H7 (cell line): ENCODE data around the gene STAT5B. TPM values are rescaled to one million over a fixed set of nuclear protein-coding genes. Genes with fewer than 3 reads are reported as not detected.

ENCODE experiments used
- DNase-seq: peaks from one replicate; pipeline ENCODE4 v3.0.0; 2012
- H3K27me3 ChIP-seq: 2 replicates; pipeline ENCODE4 v1.6.0; 2011; ENCODE audit warnings: mild to moderate bottlenecking, low read length; ENCODE audit not compliant: control insufficient read depth, insufficient read depth
- H3K36me3 ChIP-seq: replicated peaks from 2 replicates; pipeline ENCODE4 v1.5.1; 2011; ENCODE audit warnings: low read length; ENCODE audit not compliant: control insufficient read depth, insufficient read depth
- H3K4me3 ChIP-seq: 2 replicates; pipeline ENCODE4 v1.5.1; 2011; ENCODE audit warnings: low read depth, mild to moderate bottlenecking, control low read depth, low read length, moderate library complexity; ENCODE audit not compliant: insufficient read depth
- total RNA-seq: library from RNA; depleted of rRNA; stranded (reverse); fragments of >200 nt; shearing (Covaris generic); gene quantifications from 2 replicates; pipeline ENCODE4 v1.2.3, GENCODE V29; 2014

The STAT5B gene
- total RNA-seq, 1 experiment from 2014 or later = 30.7 TPM

DNA sequence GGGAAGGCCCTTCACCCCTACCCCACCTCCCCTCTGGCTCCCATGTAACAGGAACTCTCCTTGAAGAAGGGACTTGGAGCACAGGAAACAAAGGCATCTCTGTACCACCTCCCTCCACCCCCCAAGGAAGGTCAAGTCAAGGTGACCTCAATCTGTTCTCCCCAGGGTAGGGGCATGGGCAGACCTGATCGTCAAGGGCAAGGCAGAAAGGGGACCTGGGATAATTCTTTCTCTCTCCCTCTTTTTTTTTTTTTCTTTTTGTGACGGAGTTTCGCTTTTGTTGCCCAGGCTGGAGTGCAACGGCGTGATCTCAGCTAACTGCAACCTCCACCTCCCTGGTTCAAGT is 7.8 kb upstream of the STAT5B start:
- DNase-seq = peak; percentile 12
- Histone ChIP-seq H3K36me3 (no peaks in the 10 kb centered on the region), H3K27me3 (peaks cover 20% of the 10 kb centered on the region), H3K4me3 (no peak overlapping the region)

- no peaks in the 10 kb centered on the region for H3K36me3 ChIP-seq
- H3K4me3 ChIP-seq = no peak overlapping the region
- H3K27me3 ChIP-seq = peaks cover 15% of the 10 kb centered on the region
- DNase-seq = peak; percentile 19
Measured at GRCh38 chr17:42283241-42284023, 7.2 kb upstream of the STAT5B start.

- Histone ChIP-seq H3K36me3 (no peaks in the 10 kb centered on the region), H3K4me3 (no peak overlapping the region), H3K27me3 (peaks cover 6% of the 10 kb centered on the region)
- peak; percentile 80 for DNase-seq
Measured at GRCh38 chr17:42282478-42283080, 6.4 kb upstream of the STAT5B start.

GRCh38 chr17:42281571-42282096 is 5.4 kb upstream of the STAT5B start:
- peak; percentile 58 for DNase-seq

DNA sequence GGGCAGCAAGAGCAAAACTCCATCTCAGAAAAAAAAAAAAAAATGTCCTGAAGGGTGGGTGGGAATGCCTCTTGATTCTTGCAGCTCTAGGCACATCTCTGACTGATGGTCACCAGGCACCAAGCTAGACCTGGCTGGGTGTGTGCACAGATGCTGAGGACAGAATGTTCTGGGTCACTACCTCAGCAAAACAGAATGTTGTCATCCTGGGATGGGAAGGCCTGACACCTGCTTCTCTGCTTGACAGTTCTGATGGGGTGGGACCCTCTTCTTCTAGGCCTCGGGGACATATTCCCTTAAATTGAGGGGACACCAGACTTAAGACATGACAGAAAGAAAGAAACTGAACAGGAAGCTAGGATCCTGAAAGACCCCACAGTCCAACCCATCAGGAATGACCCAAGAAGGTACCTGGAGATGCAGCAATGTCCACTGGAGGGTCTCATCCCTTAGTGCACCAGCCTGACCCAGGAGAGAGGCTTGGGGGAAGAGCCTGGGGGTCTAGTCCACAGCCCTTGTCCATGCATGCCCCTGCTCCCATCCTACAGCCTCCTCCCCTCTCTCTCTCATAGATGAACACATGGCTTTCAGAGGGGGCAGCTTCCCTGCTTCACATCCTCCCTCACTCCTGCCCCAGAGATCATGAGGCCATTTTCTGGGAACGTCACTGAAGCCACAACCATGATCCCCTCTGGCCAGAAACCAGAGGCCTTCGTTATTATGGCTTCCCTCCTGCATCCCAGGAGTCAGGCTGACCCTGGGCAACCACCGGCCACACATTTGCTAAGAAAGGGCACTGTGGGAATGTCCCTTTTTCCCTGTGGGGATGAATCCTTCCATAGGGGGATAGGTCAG is 3.8 kb upstream of the STAT5B start:
- no peaks in the 10 kb centered on the region for H3K27me3 ChIP-seq
- no peaks in the 10 kb centered on the region for H3K36me3 ChIP-seq
- no peak for DNase-seq
- H3K4me3 ChIP-seq = no peak overlapping the region

More at GRCh38 chr17:42281571-42282096, 5.4 kb upstream of the STAT5B start:
- no peaks in the 10 kb centered on the region for H3K36me3 ChIP-seq
- H3K27me3 ChIP-seq = peaks cover 1% of the 10 kb centered on the region; the same call in 1 of the 2 replicates
- no peak overlapping the region for H3K4me3 ChIP-seq

- DNase-seq = no peak
- H3K4me3 ChIP-seq = no peak overlapping the region
- no peaks in the 10 kb centered on the region for H3K36me3 ChIP-seq
- no peaks in the 10 kb centered on the region for H3K27me3 ChIP-seq
Measured at GRCh38 chr17:42277342-42277712, 1.1 kb upstream of the STAT5B start.

- peak; percentile 70 for DNase-seq
- Histone ChIP-seq H3K27me3 (no peaks in the 10 kb centered on the region), H3K4me3 (peak overlapping the region; percentile 73), H3K36me3 (no peaks in the 10 kb centered on the region)
Measured at GRCh38 chr17:42276609-42277341, 584 bp upstream of the STAT5B start.

DNA sequence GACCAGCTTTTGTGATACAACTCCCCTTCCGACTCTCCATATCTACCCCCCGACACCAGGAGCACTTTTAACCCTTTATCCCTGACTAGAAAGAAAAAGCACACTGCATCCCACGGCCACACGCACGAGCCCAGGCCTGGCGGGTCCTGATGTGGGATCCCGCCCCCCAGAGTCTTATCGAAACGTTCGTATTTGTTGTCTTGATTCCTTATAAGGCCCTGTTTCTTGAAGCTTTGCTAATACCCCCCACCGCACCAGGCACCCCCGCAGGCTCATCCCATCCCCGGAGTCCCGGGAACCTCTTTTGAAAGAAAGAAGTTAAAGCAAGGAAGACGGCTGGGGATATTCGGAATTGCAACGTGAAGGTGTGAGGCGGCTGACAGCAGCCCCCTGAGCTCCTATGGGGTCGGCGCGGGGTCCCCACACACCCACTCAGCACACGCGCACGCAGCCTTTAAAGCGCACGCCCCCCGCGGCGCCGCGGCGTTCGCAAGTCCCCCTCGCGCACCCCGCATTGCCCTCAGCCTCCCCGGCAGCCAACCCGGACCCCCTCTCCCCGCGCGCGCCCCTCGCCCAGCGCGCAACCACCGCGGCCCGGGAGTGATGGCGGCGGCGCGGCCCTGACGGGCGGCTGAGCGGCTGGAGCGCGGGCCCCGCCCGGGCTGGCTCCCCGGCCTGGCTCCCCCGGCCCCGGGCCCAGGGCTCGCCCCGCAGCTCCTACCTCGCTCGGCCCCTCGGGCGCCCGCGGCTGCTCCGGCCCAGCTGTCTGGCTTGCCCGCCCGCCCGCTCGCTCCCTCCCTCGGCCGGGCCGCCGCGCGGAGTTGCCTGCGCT is 448 bp downstream of the STAT5B start:
- Histone ChIP-seq H3K36me3 (no peaks in the 10 kb centered on the region), H3K27me3 (no peaks in the 10 kb centered on the region), H3K4me3 (peak overlapping the region; percentile 88)
- DNase-seq = peak; percentile 79

DNA sequence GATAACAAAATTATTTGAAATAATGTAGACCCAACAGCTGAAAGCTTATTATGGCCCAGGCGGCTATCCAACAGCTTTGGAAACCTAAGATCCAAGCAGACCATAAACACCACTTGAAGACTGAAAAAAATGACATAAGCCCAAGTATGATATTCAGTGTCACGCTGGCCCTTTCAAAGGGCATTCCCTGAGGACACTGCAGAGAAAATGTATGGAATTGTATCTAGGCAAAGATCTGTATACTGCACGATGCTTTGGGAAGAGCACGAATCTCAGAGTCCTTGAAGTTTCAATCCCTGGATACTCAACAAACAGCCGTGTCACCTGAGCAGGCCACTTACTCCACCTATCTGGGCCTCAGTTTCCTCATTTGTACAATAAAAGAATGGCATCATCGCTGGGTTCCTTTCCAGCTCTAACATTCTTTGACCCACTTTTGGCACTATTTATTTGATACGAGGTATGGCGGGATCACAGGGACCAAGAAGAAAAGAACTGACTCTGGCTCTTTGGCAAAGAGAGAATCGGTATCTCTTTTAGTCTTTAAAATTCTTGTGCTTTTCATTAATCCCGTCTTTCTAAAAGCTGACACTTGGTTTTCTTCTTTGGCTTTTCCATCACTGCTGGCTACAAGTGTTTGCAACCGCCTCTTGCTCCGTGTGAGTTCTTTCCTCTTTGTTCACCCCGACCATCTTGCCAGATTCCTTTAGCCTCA is 1.2 kb downstream of the STAT5B start:
- Histone ChIP-seq H3K36me3 (no peaks in the 10 kb centered on the region), H3K27me3 (no peaks in the 10 kb centered on the region), H3K4me3 (peak overlapping the region; percentile 88)
- DNase-seq = no peak

- Histone ChIP-seq H3K27me3 (no peaks in the 10 kb centered on the region), H3K36me3 (no peaks in the 10 kb centered on the region), H3K4me3 (no peak overlapping the region)
- no peak for DNase-seq
Measured at GRCh38 chr17:42274253-42274542, 2.0 kb downstream of the STAT5B start.

DNA sequence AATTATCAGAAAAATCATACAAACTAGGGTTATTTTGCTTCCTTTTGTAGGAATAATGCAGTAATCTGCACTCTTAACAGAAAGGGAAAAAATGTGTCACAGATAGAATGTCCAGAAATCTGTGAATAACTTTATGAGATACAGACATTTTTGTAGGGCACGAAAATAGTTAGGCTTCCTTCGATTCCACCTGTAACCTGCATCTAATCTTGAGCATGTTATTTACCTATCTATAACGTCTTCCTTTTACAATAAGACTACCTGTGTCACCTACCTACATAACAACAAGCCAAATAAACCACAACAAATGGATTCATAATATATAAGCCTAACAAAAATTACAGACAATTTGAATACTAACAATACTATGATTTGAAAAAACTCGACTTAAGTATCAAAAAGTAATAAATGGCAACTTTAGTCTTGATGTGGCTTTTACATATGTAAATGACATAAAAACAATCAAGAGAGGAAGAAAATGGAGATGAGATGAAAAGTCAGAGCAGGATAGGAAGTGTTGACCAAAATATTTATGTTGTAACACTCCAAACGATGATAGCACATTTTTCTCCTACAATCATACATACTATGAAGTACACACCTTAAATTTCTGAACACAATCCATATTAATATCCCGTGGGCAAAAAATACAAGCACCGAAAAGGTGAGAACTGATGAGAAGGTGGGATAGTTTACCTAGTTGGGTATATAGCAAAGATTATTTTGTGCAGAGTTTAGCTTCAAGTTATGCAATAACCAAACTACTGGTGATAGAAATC is 2.5 kb downstream of the STAT5B start:
- no peak for DNase-seq
- Histone ChIP-seq H3K4me3 (no peak overlapping the region), H3K36me3 (no peaks in the 10 kb centered on the region), H3K27me3 (no peaks in the 10 kb centered on the region)

GRCh38 chr17:42272162-42272907 is 3.9 kb downstream of the STAT5B start:
- Histone ChIP-seq H3K4me3 (no peak overlapping the region), H3K36me3 (no peaks in the 10 kb centered on the region), H3K27me3 (no peaks in the 10 kb centered on the region)
- DNase-seq = no peak
